Esophagus muscularis mucosa (tissue), 4 donors: ENCODE measurements around the gene ANAPC10. TPM values are rescaled to one million over a fixed set of nuclear protein-coding genes. Genes with fewer than 3 reads are reported as not detected.

Experiments used
- DNase-seq: peaks from one replicate; pipeline ENCODE4 v3.0.0-alpha.2; 2017; ENCODE audit errors: extremely low spot score
- H3K27ac ChIP-seq, 4 donors: fragments of 200-600 bp; sonication (generic); replicated peaks in 1 of 4; 1 replicate in 3 of 4; 2 replicates in 1 of 4; pipeline ENCODE4 v1.5.1; 2016 to 2019; ENCODE audit warnings: mild to moderate bottlenecking in 1 of 4
- H3K27me3 ChIP-seq, 4 donors: fragments of 200-600 bp; sonication (generic); one replicate each; pipeline versions ENCODE4 v1.5.1 to v1.6.0; 2016 to 2019
- H3K36me3 ChIP-seq, 4 donors: fragments of 200-600 bp; sonication (generic); one replicate each; pipeline ENCODE4 v1.5.1; 2016 to 2019
- H3K4me1 ChIP-seq, 4 donors: fragments of 200-600 bp; sonication (generic); one replicate each; pipeline ENCODE4 v1.5.1; 2016 to 2019
- H3K4me3 ChIP-seq, 4 donors: fragments of 200-600 bp; sonication (generic); 1 replicate in 2 of 4; 2 replicates in 2 of 4; pipeline ENCODE4 v1.5.1; 2016 to 2019; ENCODE audit warnings: mild to moderate bottlenecking in 4 of 4, moderate library complexity in 1 of 4
- H3K9me3 ChIP-seq, 4 donors: fragments of 200-600 bp; sonication (generic); 1 replicate in 3 of 4; 2 replicates in 1 of 4; pipeline ENCODE4 v1.5.1; 2016 to 2019
- EP300 ChIP-seq: sonication (generic); formaldehyde crosslinking; IDR thresholded peaks from one replicate; pipeline ENCODE4 v1.6.1; 2017; ENCODE audit warnings: antibody characterized with exemption
- POLR2A ChIP-seq: fragments of 450-650 bp; IDR thresholded peaks from one replicate; pipeline ENCODE4 v1.6.1; 2017; ENCODE audit warnings: antibody characterized with exemption, moderate library complexity, mild to moderate bottlenecking, low read depth
- POLR2AphosphoS5 ChIP-seq, 2 donors: sonication (generic); formaldehyde crosslinking; IDR thresholded peaks; one replicate each; pipeline ENCODE4 v1.6.1; 2017; ENCODE audit warnings: antibody characterized with exemption in 2 of 2
- WGBS: methylation state at CpG from one replicate; pipeline ENCODE4 v1.1.5; 2018; 5-methylcytosine and 5-hydroxymethylcytosine counted together
- intact Hi-C: fragments of 100-400 bp; cut with DNase I; formaldehyde crosslinking; loops from one replicate; pipeline ENCODE4 v1.15.1; 2023
- total RNA-seq, 4 donors: library from RNA; depleted of rRNA; stranded (reverse); fragments of >200 nt; gene quantifications; one replicate each; pipeline versions ENCODE4 v1.1.0 to v1.2.1, GENCODE V29; 2016
- TF ChIP-seq, protein P1 (sequence below), 3 experiments: fragments of 200-600 bp in 2 of 3; fragments of 450-650 bp in 1 of 3; sonication (generic) in 2 of 3; IDR thresholded peaks; one replicate each; pipeline ENCODE4 v1.5.1; 2017 to 2019; ENCODE audit warnings: antibody characterized with exemption in 3 of 3, mild to moderate bottlenecking in 2 of 3, moderate library complexity in 1 of 3

ANAPC10 gene
- total RNA-seq, 4 donors from 2014 or later: 17.8 to 32.0 (median 21.3) TPM

DNA sequence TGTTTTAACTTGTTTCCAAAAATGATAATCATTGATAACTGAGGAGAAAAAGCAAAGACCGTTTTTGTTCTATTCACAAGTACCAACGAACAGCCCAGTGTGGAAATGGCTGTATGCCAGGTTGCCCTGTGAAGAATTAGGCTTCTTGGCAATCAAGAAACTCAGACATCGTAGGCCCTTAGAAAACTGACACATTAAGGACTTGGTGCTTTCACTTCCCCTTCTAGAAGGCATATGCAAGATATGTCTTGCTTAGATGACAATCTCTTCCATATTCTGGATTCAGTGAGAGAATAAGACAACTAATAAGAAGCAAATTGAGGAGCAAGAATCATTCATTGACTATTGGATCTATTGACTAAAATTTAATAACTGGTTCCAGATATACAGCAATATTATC is 56.6 kb downstream of the ANAPC10 start:
- no peak for DNase-seq
- Histone ChIP-seq H3K27me3 (no peaks in the 10 kb centered on the region), H3K27ac (no peak overlapping the region), H3K4me3 (no peak overlapping the region), H3K9me3 (no peaks in the 10 kb centered on the region), H3K36me3 (no peaks in the 10 kb centered on the region), H3K4me1 (peaks cover 0 to 3% (median 0%) of the 10 kb centered on the region in 4 donors)
- intact Hi-C loops: no loop called here
- TF ChIP-seq EP300: no peak
- TF ChIP-seq POLR2A: no peak
- TF ChIP-seq POLR2AphosphoS5 (IDR thresholded peaks at IDR 0.05): no peak
- TF ChIP-seq, protein P1, sequence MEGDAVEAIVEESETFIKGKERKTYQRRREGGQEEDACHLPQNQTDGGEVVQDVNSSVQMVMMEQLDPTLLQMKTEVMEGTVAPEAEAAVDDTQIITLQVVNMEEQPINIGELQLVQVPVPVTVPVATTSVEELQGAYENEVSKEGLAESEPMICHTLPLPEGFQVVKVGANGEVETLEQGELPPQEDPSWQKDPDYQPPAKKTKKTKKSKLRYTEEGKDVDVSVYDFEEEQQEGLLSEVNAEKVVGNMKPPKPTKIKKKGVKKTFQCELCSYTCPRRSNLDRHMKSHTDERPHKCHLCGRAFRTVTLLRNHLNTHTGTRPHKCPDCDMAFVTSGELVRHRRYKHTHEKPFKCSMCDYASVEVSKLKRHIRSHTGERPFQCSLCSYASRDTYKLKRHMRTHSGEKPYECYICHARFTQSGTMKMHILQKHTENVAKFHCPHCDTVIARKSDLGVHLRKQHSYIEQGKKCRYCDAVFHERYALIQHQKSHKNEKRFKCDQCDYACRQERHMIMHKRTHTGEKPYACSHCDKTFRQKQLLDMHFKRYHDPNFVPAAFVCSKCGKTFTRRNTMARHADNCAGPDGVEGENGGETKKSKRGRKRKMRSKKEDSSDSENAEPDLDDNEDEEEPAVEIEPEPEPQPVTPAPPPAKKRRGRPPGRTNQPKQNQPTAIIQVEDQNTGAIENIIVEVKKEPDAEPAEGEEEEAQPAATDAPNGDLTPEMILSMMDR (IDR thresholded peaks at IDR 0.05): no peak
- WGBS: 64% methylated on average over 3 of the region's 3 CpGs

DNA sequence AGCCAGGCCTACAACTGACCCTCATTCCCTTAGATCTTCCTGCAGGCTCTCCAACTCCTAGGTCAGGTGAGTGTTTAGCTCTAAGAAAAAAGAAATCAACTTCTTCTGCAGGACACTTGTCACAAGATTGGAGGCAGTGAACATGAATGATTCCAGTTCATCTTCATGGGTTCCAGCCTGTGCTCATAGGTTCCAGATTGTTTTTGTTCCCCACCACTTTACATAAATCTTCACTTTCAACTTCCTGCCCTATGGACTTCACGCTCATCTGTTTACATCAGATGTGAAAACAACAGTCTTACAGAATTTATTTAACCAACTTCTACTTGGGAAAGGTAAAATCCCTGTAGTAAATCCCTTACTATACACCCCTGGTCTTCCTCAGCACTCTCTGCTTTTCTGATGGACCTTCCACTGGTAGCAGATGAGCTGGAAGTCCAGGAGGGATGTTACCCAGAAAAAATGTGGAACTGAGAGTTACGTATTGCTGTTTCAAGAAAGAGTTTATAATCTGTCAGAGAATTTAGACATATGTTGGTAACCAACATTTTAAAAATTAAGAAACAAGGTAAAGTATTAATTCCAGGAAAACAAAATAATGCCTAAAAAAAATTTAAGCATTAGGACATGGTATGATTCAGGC is 62.4 kb downstream of the ANAPC10 start:
- TF ChIP-seq, protein P1 (IDR thresholded peaks at IDR 0.05): no peak
- TF ChIP-seq POLR2AphosphoS5 (IDR thresholded peaks at IDR 0.05) (no peak), EP300 (no peak), POLR2A (no peak)
- Histone ChIP-seq H3K27ac (no peak overlapping the region), H3K9me3 (no peaks in the 10 kb centered on the region), H3K4me3 (no peak overlapping the region), H3K36me3 (peaks cover 12 to 39% (median 16%) of the 10 kb centered on the region in 4 donors), H3K27me3 (no peaks in the 10 kb centered on the region), H3K4me1 (no peaks in the 10 kb centered on the region)
- 86% methylated on average over 2 of the region's 2 CpGs for WGBS
- intact Hi-C loops: no loop called here
- DNase-seq: no peak

DNA sequence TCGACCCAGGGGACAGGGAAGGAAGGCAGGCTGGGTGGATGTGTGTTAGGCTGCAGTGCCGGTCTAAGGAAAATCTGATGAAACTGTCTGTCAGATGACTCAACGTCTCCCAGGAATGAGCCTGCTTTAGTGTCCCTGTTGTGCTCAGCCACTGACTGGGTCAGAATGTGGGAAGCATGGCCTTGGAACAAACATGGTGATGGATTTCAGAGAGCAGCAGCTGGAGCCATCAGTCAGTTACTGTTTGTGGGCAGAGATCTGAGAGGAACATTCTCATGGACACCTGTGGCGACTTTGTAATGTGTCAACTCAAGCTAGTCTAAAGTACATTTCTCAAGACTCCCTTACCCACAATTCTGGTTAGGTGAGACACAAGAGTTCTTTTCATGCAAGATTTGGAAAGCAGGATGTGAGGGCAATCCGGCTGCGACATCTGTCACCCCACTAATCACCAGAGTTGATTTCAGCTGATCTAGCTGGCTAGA is 63.2 kb downstream of the ANAPC10 start:
- H3K4me1 ChIP-seq: no peaks in the 10 kb centered on the region
- intact Hi-C loops: no loop called here
- H3K36me3 ChIP-seq: peaks cover 12 to 39% (median 16%) of the 10 kb centered on the region in 4 donors
- H3K4me3 ChIP-seq: no peak overlapping the region
- H3K27ac ChIP-seq: no peak overlapping the region
- no peaks in the 10 kb centered on the region for H3K9me3 ChIP-seq
- DNase-seq: no peak
- TF ChIP-seq EP300 (no peak), POLR2A (no peak), POLR2AphosphoS5 (IDR thresholded peaks at IDR 0.05) (no peak)
- TF ChIP-seq, protein P1 (IDR thresholded peaks at IDR 0.05): no peak
- no peaks in the 10 kb centered on the region for H3K27me3 ChIP-seq
- WGBS: 79% methylated on average over 6 of the region's 6 CpGs

GRCh38 chr4:145019346-145019745 is 78.7 kb downstream of the ANAPC10 start:
- 52% methylated on average over 1 of the region's 1 CpG for WGBS
- H3K27ac ChIP-seq: no peak overlapping the region
- TF ChIP-seq POLR2A: no peak
- TF ChIP-seq POLR2AphosphoS5 (IDR thresholded peaks at IDR 0.05): no peak
- TF ChIP-seq EP300: no peak
- TF ChIP-seq, protein P1 (IDR thresholded peaks at IDR 0.05): no peak
- H3K4me3 ChIP-seq: no peak overlapping the region
- peaks cover 0 to 26% (median 15%) of the 10 kb centered on the region in 4 donors for H3K9me3 ChIP-seq
- no peak for DNase-seq
- no peaks in the 10 kb centered on the region for H3K4me1 ChIP-seq
- H3K27me3 ChIP-seq: no peaks in the 10 kb centered on the region
- H3K36me3 ChIP-seq: peaks cover 0 to 3% (median 1%) of the 10 kb centered on the region in 4 donors
- intact Hi-C loops: no loop called here
